SK-N-MC (cell line): ENCODE results near the gene LGR4.

Experiments
- EZH2 ChIP-seq: fragments of 200-600 bp; sonication (generic); IDR thresholded peaks from one replicate; pipeline ENCODE4 v1.6.1; 2017; ENCODE audit warnings: antibody characterized with exemption
- POLR2AphosphoS5 ChIP-seq: IDR thresholded peaks from 2 replicates; pipeline ENCODE4 v1.6.1; 2012; ENCODE audit warnings: mild to moderate bottlenecking, low read depth, low read length, borderline replicate concordance

DNA sequence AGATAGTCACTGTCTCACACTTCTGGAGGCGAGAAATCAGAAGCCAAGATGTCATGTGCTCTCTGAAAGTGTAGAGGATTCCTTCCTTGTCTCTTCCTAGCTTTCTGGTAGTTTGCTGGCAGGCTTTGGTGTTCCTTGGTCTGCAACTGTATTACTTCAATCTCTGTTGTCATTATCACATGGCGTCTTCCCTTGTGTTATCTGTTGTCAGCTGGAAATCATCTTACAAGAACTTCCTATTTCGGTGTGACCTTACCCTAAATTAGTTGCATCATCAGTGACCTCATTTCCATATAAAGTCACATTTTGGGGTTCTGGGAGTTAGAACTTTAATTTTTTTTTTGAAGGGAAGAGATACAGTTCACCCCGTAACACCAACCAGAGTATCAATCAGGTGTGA lies 37.3 kb upstream of the LGR4 start:
- no peak for TF ChIP-seq EZH2
- no peak for TF ChIP-seq POLR2AphosphoS5
